ENCODE results near the gene SLC2A10.

Gene SLC2A10

DNA sequence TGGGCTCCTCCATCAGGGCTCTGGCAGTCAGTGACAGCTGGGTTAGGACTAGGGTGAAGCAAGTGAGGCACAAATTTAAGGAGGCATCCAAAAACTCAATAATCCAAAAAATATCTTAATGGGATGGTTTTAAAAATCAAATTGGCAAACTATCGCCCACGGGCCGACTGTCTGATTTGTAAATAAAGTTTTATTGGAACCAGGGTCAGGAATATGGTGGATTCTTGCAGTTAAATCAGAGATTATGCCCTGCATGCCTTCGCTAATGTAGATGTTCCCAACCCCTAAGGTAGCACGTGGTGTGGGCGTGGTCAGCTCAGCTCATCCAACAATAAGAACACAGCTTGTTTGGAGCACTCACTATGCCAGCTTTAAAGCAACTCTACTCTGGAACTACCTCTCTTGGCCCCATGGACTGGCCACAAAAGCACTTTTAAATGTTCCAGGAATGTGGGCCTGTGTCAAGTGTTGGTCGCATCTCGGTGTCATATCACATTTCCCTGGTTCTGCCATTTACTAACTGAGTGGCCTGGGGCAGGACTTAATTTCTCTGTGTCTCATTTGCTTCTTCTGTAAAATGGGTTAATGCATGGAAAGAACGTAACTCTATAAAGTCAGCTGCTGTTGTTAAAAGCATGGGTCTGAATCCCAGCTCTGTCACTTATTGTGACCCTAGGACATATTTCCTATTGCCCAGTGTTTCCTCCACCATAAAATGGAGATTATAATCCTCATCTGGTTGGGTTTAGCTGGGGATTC is 27.2 kb upstream of the SLC2A10 start:
- no peak for DNase-seq

DNA sequence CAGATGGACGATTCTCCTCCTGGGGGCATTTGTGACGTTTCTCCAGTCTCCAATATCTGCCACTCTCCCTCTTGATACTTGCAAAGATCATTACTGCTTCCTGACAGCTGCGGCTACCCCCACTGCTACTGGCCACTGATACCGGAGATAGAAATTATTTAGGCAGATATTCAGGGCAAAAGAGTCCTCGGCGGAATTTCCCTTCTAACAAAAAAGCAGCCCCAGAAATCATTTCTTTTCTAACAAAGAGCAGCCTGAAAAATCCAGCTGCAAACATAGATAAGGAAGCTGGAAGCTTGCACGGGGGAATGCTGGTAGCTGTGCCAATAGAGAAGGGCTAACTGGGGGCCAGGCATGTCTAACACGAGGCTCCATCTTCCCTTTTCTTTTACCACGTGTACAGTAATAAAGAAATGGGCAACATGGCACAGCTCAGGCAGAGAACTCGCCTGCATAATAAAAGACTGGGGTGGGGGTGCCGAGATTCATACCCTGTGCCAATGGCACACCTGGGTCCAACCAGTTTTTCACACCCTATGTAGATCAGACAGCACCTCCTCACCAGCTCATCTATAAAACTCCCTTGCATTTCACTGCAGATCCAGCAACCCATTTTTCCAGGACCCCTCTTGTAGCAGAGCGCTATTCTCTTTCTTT is 26.3 kb upstream of the SLC2A10 start:
- DNase-seq = no peak

DNA sequence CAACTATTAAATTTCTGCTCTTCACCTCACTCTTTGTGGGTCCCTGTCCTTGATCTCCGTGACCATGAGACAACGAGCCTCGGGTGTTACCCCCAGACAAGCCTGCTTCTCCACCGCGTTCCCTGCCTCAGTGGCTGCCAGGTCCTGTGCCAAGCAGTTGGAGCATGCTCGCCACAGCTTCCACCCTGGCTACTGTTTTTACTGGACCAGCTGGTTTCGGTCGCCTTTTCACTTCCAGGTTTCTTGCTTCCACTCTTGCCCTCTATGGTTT is 25.8 kb upstream of the SLC2A10 start:
- no peak for DNase-seq

DNA sequence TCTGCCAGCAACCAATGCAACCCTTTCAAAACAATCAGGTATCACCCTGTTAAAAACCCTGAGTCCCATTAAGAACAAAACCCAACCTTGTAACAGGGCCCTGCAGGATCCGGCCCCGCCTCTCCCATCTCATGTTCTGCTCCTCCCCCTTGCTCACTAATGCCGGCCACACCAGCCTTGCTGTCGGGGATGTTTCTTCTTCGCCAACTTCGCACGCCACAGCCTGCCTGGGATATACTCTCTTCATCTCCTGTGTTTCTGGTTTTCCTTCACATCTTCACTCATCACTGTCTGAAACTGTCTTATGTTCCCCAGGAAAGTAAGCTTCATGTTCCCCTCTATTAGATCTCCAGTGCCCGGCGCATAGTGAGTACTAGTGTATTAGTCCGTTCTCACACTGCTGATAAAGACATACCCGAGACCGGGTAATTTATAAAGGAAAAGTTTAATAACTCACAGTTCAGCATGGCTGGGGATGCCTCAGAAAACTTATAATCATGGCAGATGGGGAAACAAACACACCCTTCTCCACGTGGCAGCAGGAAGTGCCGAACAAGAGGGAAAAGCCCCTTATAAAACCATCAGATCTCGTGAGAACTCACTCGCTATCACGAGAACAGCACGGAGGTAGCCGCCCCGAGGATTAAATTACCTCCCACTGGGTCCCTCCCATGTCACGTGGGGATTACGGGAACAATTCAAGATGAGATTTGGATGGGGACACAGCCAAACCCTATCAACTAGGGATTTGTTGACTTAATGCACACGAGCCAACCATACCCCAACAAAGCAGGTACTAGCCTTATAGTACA is 25.3 kb upstream of the SLC2A10 start:
- no peak for DNase-seq

DNA sequence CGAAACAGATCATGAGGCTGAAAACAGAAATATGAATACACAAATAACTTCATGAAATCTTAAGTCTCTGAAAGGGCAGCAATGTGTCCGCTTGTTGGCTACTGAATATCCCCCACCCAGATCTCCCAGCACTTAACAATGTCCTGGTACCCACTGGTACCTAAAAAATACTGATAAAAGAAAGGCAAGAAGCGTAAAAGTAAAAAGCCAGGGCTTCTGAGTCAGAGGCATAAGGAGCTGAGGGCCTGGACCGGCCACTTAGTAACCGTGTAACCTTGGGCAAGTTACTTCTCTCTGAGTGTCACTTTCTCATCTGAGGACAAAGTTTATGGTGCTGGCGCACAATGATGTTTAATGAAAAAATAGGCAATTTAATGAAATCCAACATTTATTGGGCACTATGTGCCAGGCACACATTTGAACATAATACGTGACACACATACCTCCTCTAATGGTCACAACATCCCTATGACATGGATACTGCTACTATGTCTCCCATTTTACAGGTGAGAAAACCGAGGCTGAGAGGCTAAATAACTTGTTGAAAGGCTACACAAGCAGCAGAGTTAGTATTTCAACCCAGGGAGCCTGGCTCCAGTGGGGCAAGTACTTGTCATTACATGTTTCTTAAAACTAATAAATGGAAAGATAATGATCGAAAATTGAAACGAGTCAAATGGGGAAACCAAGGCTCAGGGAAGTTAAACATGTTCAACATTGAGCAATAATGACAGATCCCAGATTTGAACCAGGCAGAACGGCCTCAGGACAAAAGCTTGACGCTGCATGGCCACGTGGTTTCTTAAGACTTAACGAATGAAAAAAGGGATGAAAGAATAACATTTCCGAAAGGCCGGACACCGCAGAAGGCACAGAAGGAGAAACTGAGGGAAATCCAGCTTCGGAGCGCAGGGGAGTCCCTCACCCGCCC is 21.0 kb upstream of the SLC2A10 start:
- no peak for DNase-seq

DNA sequence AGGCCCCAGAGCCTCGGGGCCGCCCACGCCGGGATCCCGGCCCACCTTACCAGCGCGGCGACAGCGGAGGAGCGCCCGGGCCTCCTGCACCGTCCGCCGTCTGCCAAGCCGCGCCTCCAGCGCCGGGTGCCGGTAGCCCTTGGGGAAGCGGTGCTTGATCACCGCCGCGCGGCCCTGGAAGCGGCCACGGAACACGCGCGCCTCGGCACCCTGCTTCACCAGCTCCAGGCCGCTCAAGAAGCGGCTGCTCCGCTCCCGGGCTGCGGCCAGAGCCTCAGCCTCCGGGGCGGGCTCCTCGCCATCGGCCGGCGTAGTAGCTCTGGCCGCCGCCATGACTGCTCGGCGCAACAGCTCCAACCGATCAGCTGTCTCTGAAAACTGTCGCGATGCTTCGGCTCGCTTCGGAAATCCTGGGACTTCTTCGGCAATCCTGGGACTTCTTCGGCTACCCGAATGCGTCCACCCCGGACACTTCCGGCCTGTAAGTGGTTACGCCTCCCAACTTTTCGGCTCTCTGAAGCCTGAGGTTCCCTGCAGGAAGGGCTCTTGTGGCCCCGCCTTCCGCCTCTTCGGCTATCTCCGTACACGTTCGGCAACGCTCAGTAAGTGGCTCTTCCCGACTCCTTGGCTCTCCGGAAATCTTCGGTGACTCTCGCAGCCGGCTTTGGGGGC is 20.2 kb upstream of the SLC2A10 start, which contains the start of gene TP53RK:
TSS of gene TP53RK (minus strand) at position 363 of the 672 bp plus-strand sequence. CDS start at position 333, 30 bp downstream.
- DNase-seq = peak; percentile 88 to 97 (median 91)

DNA sequence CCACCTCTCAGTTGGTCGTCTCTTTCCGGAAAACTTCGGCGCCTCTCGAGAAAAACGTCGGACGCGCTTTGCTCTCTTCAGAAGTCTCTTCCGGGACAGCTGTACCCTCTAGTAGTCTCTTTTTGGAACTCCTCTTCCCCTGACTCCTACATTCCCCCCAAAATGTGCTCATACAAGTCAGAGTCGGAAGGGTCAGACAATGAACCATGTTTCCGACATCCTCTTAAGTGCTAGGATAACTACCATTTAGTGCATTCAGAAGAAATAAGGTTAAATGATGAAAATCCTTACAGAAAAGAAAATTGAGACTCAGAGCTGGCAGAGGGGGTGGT is 19.7 kb upstream of the SLC2A10 start:
- no peak for DNase-seq

DNA sequence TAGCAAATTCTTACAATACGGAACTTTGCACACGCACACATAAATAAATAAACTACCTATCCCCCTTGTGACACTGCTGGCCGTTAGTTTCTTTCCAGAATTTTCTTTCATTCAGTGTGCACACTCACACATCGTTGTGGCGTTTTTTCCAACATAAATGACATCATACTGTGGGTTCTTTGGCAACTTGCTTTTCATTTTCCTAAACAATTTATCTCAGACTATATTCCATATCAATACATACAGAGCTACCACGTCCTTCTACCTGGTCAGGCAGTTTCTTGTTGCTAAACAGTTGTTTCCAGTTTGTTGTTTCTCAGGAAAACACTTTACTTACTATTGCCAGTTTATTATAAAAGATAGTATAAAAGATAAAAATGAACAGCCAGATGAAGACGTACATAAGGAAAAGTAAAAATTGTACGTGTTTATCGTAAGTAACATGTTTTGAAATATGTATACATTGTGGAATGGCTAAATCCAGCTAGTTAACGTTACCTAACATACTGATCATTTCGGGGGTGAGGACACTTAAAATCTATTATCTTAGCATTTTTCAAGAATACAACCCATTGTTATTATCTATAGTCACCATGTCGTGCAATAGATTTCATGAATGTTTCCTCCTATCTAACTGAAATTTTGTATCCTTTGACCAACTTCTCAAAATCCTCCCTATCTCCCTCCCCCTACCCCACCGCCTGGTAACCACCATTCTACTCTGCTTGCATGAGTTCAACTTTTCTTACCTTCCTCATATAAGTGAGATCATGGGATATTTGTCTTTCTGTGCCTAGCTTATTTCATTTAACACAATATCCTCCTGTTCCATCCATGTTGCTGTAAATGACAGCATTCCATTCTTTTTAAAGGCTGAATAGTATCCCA is 19.0 kb upstream of the SLC2A10 start:
- DNase-seq = no peak

DNA sequence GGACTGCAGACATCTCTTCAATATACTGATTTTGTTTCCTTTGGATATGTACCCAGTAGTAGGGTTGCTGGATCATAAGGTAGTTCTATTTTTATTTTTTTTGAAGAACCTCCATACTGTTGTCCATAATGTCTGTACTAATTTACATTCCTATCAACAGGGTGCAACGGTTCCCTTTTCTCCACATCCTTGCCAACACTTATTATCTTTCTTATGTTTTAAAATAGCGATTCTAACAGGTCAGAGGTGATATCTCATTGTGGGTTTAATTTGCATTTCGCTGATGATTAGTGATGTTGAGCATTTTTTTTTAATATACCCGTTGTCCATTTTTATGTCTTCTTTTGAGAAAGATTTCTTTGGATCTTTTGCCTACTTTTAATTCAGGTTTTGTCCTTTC is 18.3 kb upstream of the SLC2A10 start:
- DNase-seq = no peak

DNA sequence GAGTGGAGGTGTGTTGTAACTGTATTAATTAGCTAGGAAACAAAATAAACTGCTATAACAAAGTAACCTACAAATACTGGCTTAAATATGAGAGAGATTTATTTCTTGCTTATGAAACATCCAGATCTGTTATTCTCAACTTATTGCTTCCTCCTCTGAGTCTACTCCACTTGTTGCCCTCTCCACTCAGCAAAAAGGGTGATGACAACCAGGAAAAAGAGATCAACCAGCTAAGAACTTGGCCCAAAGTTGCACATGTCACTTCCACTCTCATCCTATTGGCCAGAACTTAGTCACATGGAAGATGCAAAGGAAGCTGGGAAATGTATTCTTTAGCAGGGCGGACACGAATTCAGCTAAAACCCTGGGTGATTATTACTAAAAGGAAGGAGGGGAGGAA is 15.0 kb upstream of the SLC2A10 start:
- DNase-seq = no peak

DNA sequence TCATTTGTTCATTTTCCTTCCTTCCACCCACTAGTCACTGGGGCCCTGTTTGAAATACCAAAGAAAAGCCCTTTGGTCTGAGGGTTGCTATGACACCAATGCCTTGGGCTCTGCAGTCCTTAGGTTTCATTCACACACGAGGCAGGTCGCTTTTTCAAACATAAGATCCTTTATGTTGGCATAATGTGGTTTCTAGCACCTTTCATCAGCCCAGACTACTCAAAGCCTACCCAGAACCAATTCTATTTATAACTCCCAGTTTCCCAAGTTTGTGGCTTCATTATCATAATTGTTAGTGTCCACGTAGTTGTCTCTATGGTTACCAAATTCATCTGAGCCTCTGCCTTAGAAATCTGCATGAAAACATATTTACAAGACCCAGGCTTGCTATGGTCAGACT is 13.6 kb upstream of the SLC2A10 start:
- no peak for DNase-seq

DNA sequence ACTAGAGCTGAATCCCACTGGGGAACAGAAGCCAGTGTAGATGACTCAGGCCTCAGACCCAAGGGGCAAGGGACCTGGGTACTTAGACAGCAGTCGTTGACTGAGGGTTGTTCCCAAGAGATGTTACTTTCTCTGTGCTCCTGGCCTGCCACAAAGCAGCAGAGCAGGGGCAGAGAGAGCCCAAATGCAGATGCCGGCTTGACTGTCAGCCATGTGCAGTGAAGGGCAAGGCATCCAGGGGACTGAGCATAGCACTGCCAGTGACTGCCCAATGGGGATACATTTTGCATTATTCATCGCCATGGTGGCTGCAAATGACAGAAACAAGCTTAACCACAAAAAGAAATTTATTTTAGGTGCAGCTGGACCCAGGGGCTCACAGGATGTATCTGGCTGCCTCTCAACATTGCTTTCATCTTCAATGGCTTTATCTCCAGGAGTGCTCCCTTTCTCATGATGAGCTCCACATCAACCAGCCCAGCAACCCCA is 12.6 kb upstream of the SLC2A10 start:
- no peak for DNase-seq

DNA sequence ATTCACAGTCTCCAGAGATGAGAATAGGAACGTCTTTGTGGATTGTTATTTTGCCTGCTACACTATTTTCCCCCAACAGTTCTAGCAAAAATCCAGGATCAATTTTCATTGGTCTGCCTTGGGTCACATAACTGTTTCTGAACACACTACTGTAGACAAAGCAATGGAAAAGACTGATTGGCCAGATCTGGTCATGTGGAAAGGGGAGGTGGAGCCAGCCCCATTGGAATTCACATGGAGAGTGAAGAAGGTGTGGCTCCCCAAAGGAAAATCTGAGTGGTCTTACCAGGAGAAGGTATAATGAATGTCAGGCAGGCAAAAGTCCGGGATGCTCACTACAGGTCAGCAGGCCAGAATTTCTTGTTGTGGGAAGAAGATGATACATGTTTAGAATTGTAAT is 10.7 kb upstream of the SLC2A10 start:
- no peak for DNase-seq

DNA sequence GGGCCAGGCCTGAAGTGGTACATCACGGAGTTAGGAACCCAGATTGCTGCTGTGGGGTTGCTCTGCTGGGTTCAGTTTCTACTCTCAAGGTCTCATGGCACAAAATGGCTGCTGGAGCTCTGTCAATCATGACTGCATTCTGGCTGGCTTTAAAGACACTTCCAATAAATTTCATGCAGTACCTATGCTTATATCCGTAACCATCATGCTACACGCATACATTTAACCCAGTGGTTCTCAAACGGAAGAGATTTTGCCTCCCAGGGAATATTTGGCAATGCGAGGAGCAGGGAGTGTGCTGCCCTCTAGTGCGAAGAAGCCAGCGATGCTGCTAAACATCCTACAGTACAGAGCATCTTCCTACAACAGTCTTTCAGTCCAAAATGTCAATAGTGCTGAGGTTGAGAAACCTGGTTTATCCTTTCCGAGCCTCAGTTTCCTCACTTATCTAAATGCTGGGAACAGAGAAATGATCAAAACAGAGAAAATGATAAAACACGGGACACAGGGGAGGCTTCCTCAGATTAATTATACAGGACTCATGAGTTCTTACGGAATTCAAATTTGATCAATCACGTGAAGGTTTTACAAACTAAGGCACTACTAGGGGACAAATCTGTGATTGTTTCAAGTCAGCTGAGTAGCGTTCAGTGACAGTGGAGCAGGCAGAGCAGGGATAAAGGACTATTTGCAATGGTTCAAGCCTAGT is 9.6 kb upstream of the SLC2A10 start:
- peak in 1 of 5 donors; percentile 17 for DNase-seq

DNA sequence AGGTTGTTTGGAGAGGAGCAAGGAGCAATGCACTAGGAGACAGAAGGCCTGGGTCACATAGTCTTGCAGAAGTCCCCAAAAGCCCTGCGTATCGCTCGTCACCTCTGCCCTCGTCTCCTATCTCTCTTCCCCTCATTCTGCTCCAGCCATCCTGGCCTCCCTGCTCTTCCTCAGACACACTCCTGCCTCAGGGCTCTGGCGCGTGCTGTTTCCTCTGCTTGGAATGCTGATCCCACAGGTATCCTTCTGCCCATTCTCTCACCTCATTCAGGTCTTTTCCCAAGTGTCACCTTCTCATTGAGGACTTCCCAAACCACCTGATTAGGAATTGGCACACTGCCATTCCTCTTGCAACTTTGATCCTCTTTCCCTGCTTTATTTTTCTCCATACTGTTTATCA is 9.0 kb upstream of the SLC2A10 start:
- DNase-seq = no peak

DNA sequence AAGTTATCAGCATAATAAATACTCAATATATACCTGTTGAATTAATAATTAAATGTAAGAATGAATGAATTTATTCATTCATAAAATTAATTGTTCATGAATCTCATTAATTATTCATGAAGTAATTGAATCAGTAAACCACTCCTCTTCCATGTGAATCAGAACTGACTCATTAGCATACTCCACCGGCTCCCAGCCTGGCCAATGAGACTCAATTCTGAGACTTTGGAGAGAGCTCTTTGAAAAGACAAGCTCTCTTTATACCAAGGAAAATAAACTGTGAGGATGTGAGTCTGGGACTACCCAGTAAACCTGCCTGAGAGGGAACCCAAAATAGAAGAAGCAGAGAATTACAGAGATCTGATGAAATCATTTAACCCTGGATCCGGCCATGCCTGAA is 8.4 kb upstream of the SLC2A10 start:
- DNase-seq = no peak

DNA sequence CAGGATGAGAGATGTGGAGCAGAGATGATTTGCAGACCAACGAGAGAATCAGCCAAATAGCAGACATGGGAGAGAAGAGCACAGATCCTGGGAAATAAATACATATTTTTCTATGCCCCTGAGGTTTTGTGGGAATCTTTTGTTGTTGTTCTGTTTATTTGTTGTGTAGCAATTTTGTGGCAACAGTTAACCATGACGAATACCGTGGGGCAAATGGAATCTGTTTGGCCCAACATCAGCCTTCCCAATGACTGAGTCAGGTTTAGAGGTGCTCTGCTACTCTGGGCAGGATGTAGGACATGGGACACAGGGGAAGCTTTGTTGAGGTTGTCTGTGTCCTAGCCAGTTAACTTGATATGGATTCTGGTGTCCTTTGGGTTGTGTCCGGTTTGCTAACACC is 7.9 kb upstream of the SLC2A10 start:
- no peak for DNase-seq

DNA sequence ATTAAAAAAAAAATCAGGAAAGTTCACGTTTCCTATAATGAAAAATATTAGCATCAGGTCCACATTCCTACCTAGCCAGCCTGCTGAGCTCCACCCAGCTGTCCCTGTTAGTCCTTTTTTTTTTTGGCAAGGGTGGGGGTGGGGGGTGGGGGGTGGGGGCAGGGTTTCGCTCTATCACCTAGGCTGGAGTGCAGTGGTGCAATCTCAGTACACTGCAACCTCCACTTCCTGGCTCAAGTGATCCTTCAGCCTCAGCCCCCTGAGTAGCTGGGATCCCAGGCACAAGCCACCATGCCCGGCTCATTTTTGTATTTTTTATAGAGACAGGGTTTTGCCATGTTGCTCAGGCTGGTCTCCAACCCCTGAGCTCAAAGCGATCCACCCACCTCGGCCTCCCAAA is 7.5 kb upstream of the SLC2A10 start:
- no peak for DNase-seq

DNA sequence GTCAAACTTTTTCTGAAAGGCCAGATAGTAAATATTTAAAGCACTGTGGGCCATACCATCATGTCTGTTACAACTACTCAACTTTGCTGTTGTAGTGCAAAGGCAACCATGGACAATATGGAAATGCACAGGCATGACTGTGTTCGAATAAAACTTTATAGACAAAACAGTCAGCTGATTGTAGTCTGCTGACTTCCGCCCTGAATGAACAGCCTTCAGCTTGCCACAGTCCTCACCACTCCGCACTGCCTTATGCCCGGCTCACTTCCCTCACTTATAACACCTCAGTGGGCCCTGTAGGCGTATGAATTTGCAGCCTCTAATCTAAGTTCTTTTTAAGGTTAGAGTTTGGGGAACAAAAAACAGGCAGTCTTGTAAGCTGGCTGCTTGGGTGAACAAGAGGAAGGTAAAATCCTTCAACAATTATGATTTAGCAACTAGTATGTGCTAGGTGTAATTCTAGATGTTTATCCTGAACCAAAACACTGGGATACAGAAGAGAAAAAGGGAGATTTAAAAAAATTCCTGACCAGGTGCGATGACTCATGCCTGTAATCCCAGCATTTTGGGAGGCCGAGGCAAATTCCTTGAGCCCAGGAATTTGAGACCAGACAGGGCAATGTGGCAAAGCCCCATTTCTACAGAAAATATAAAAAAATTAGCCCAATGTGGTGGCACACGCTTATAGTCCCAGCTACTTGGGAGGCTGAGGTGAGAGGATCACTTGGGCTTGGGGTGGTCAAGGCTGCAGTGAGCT is 6.8 kb upstream of the SLC2A10 start:
- DNase-seq = no peak

DNA sequence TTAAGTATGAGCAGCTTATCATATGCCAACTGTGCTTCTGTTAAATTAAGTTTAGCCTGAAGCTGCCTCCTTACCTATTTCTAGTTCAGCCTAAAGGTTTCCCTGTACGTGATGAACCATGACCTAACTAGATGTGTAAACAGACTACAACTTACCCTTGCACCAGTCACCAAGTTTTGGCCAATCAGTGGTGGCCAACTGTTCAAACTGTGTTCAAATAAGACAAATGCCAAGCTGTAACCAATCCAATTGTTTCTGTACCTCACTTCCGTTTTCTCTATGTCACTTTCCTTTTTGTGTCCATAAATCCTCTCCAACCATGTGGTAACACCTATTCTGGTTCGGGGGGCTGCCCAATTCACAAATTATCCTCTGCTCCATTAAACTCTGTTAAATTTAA is 6.0 kb upstream of the SLC2A10 start:
- no peak for DNase-seq

Data from T-helper 1 cell (primary cell).